T follicular helper cell (primary cell): ENCODE measurements around the gene NAB1.
"Not testable (repeated sequence)": the region's sequence is repeated elsewhere in the genome, so short reads cannot be mapped to it uniquely, and the experiment has no call there.

Experiments
- DNase-seq: peaks from one replicate; pipeline ENCODE4 v3.0.0-alpha.2; 2020; ENCODE audit warnings: low read depth
- total RNA-seq, 2 experiments: gene quantifications; one replicate each; lab custom pipeline; 2026; lab: John Stamatoyannopoulos, UW

Gene NAB1
- 46.2 to 95.5 reads per million in 2 experiments for total RNA-seq

DNA sequence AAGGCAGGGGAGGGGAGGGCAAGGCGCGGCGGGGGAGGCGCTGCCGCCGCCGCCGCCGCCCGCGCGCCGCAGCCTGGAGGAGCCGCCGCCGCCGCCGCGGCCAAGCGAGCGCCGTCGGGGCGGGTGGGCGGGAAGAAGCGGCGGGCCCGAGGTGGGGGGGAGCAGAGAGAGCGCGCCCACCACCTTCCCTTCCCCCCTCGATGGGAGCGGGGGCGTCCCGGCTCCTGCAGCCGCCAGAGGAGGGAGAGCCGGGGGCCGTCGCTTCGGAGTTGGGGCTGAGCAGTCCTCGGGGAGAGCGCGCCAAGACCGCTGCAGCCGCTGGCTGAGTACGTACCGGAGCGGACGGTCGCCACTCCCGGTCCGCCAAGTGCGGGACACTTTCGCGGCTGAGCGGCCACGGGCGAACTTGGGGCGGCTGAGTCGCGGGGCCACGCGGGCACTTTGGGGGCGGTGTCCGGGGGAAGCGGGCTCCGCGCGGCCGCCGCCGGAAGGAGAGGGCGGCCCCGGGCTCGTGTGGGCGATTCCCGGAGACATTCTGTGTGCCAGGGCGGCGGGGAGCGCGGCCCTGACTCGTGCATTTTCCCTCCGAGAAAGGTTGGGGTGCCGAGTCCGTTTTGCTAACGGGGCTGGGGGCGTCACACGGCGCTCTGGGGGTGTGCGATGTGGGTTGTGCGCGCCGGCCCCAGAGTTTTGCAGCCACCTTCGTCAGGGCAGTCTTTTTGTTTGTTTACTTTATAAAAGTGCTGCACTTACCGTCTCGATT lies at the start of gene NAB1:
TSS of gene NAB1 (plus strand) at position 49 of the 763 bp plus-strand sequence. CDS start 10,094 bp downstream, outside the sequence.
- DNase-seq: peak; percentile 41

DNA sequence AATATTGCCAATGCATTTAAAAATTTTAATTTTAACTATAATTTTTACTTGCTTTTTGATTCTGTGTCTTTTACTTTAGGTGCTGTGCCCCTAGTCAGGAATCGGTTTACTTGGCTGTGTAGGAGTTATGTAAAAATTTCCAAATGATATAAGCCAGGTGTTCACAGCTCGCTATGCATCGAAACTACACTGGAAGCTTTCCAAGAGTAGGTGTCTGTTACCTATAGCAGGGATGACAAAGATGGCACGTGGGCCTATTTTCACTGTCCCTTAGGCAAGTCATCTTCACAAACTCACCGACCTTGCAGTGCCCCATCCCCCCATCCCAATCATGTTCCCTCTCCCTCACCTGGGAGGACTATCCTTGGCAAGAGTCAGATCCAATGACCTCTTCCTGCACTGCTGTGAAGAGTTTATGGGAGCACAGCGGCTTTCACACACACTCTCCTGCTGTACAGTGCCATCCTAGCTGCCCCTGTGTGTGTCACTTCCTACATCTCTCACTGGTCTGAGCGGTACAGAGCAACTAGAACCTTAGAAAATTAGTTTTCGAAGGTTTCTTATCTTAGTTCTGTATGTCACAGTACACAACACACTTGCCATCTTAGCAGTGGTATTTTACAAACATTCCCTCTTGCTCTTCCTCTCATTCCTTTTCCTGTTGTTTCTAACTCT lies 49.2 kb upstream of the NAB1 start:
- no peak for DNase-seq

DNA sequence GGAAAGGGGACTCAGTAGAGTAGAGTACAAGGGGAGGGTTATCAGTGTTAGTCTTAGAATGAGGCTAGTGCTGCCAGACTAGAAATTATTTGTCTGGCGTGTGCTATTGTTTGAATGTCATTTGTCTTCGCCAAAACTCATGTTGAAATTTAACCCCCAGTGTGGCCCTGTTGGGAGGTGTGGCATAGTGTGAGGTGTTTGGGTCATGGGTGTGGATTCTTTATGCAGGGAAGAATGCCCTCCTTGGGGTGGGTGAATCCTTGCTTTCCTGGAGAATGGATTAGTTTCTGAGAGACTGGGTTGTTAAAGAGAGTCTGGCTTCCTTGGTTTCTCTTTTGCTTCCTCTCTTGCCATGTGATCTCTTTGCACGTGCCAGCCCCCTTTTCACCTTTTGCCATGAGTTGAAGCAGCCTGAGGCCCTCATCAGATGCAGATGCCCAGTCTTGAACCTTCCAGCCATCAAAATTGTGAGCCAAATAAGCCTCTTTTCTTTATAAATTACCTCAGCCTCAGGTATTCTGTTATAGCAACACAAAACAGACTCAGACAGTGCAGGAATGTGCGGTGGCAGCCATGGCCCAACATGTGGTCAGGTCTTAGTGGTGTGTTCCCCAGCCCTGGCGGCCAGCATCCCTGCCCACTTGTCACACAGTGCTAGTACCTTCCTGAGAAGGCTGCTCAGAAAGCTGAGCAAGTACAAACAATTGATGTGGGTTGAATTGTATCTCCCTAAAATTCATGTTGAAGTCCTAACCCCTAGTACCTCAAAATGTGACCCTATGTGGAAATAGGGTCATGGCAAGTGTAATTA lies 48.4 kb upstream of the NAB1 start:
- no peak for DNase-seq

- no peak for DNase-seq
These were observed 45.5 kb upstream of the NAB1 start for GRCh38 chr2:190603374-190603773.

GRCh38 chr2:190607014-190607597 lies 41.8 kb upstream of the NAB1 start:
- no peak for DNase-seq

- DNase-seq: no peak
These were observed 41.1 kb upstream of the NAB1 start for GRCh38 chr2:190607657-190608357.

- not testable (repeated sequence) for DNase-seq
These were observed 40.0 kb upstream of the NAB1 start for GRCh38 chr2:190608863-190609262.

GRCh38 chr2:190609397-190609796 lies 39.5 kb upstream of the NAB1 start:
- not testable (repeated sequence) for DNase-seq

- not testable (repeated sequence) for DNase-seq
These were observed 38.4 kb upstream of the NAB1 start for GRCh38 chr2:190610528-190610927.

GRCh38 chr2:190615555-190616200 lies 33.2 kb upstream of the NAB1 start:
- DNase-seq: no peak

DNA sequence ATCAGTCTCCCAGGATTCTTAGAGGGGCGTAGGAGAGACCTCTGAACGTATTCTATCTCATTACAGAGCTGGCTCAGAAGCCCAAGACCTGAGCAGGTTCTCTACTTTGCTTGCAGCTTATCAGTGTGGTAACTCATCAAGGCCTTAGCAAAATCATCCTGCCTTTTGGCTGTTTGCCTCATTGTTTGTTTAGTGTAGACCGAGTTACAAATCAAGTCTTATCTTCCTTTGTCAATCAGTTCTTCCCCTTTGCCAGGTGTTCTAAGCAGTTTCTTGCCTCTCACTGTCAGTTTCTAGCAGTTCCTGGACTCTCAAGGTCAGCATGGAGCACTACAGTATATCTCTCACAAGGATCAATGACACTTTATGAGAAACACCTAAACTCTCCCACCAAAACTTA lies 30.9 kb upstream of the NAB1 start:
- DNase-seq: no peak

GRCh38 chr2:190625691-190626090 lies 23.2 kb upstream of the NAB1 start:
- DNase-seq: no peak

DNA sequence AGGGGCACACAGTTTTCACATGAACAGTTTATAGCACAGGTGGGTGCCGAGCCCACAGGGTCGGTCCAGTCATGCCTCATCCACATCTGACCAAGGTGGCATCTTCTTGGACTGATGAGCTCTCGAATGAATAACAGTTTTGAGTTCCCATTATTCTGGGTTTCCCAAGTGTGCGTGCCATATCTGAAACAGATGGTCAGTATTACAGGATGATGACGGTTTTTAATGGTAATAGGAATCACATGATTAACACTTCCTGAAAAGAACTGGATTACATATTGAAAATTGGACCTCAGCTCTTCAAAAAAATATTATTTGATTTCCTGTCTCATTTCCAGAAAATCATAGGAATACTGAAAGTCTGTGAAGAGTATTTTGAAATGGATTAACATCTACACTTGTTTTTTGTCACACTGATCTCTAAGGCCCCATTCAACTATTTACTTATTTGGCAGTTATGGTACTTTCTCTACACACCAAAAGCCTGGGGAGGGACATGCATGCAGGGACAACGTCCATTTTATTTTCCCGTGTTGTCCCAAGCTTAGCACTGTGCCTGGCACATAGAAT lies 22.2 kb upstream of the NAB1 start:
- DNase-seq: no peak

DNA sequence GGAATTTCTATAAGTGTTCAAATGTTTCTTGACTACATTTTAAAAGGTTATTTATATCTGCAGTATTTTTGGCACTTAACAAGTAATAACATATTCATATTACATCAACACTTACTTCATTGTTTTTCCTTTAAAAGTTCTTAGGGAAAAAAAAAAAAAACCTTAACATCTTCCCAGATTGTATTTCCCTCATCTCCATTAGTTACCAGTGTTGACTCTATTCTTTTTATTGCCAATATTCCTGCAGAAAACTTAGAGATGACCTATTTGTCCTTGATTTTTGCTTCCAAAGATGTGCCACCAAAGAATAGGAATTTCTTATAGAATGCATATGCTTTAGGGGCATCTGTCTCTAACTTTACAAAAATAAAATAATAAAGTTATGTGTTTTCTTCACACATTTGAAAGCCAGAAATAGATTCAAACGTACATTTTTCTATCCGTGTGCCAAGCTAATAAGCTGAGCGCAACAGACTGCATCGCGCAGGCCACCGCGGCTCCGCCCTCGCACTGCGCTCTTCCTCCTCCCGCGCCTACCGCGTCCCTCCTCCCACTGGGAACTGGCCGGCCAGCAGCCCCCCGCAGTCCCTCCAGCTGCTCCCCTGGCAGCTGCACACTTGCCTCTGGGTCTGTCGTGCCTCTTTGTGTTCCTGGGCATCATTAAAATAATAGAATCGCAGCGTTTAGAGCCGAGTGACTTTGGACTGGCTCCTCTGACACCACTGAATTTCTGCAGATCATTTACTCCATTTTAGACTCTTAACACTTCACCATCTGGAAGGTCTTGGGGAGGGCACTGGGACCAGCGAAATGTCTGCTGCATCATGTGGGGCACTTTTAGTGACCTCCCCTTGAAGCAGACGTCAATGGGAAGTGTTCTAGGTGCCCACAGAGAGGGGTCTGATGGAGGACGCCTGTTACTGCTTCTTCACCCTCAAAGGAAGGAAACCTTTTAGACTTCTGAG lies 21.2 kb upstream of the NAB1 start:
- no peak for DNase-seq

DNA sequence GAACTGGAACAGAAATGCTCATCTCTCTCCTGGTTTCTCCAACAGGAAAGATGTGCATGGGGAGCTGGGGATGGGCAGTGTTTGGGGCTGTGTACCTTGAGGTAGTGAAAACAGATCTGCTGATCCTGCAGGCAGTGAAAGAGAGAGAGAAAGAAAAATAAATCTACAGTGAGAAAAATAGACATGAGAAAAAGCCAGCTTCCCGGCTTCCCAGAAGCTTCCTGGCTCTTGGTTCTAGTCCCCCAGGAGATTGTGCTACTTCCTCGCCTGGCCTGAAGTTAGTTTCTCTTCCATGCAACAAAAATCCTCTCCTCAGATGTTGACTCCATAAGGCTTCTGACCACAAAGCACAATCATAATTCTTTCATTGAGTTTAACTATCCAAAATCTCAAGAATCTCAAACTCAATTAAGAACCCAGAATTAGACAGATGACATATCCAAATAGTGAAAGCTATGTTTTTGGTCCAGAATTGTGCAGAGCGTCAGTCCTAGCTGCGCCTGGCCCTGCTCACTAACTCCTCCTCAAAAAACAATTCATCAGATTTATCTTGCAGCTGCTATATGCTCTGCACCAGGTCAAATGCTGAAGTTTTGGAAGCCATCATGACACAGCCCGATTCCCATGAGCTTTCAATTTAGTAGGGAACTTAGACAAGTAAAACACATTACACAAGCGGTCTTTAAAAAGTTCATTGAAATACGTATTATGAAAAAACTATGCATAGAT lies 20.1 kb upstream of the NAB1 start:
- no peak for DNase-seq

DNA sequence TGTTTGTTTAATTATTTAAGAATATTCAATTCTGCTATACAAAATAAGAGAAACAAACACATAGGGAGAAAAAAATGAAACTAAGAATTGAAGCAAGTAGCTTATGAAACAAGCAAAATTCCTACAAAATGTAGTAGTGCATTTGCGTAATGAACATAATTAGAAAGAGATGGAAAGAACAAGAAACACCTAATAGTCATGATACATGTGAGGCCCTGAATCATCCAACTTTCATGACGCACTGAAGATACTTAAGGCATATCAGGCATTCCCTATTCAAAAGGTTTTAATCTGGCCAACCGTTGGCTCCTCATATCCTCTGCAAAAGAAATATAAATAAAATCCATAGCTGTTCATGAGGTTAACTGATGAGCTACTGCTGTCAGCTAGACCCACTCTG lies 14.5 kb upstream of the NAB1 start:
- no peak for DNase-seq

DNA sequence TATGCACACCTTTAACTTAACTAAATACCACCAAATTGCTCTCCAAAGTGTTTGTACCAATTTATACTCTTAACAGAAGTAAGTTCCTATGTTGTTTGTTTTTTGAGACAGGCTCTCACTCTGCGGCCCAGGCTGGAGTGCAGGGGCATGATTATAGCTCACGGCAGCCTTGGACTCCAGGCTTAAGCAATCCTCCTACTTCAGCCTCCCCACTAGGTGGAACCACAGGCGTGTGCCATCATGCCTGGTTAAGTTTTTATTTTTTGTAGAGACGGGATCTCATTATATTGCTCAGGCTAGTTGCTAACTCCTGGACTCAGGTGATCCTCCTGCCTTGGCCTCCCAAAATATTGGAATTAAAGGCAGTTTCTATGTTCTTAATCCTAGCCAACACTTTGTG lies 13.1 kb upstream of the NAB1 start:
- peak; percentile 29 for DNase-seq

DNA sequence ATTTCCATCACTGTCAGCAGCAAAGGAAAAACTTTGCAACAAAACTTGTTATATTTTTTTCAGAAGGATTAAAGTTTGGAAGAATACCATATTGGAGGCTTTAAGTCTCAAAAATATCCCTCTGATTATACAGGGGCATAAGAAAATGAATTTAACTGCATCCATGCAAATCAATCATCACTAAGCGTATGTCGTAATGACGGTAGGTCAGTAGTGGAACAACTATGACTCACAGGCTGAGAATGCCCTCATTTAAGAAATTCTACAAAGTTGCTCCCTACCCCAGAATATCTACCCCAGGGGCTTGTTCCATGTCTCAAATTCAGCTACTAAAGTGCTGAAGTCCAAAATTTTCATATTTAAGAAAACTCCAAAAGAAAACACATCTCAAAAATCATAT lies 12.5 kb upstream of the NAB1 start:
- DNase-seq: no peak

- no peak for DNase-seq
These were observed 11.6 kb upstream of the NAB1 start for GRCh38 chr2:190637281-190637734.
